HL-60 (cell line): ENCODE measurements around the gene DCTPP1.

ENCODE experiments used
- DNase-seq, 2 experiments: peaks; one replicate each; pipeline ENCODE4 v3.0.0-alpha.2; 2010 to 2020; ENCODE audit warnings: low read depth in 1 of 2, low spot score in 1 of 2
- H3K27ac ChIP-seq: fragments of 250-450 bp; sonication (Bioruptor Pico); replicated peaks from 2 replicates; pipeline ENCODE4 v1.5.1; 2020; ENCODE audit warnings: mild to moderate bottlenecking, moderate library complexity
- H3K27me3 ChIP-seq: fragments of 250-450 bp; sonication (Bioruptor Pico); 2 replicates; pipeline ENCODE4 v1.5.1; 2021; ENCODE audit warnings: mild to moderate bottlenecking, moderate library complexity; ENCODE audit not compliant: insufficient read depth, poor library complexity, severe bottlenecking
- H3K4me3 ChIP-seq: replicated peaks from 2 replicates; pipeline ENCODE4 v1.5.1; 2011; ENCODE audit warnings: mild to moderate bottlenecking, control low read depth, low read length; ENCODE audit not compliant: insufficient read depth
- CTCF ChIP-seq: IDR thresholded peaks from one replicate; pipeline ENCODE4 v1.5.1; 2011; ENCODE audit warnings: low read length, control low read depth, inconsistent platforms; ENCODE audit not compliant: insufficient read depth
- GABPA ChIP-seq: IDR thresholded peaks from 2 replicates; pipeline ENCODE4 v1.6.1; 2012; ENCODE audit warnings: low read depth
- POLR2AphosphoS5 ChIP-seq: IDR thresholded peaks from 2 replicates; pipeline ENCODE4 v1.6.1; 2012; ENCODE audit warnings: low read depth
- REST ChIP-seq: IDR thresholded peaks from 2 replicates; pipeline ENCODE4 v1.6.1; 2012; ENCODE audit warnings: low read depth; ENCODE audit not compliant: insufficient replicate concordance
- SPI1 ChIP-seq: IDR thresholded peaks from 2 replicates; pipeline ENCODE4 v1.6.1; 2012; ENCODE audit warnings: low read depth, mild to moderate bottlenecking, borderline replicate concordance

The DCTPP1 gene

GRCh38 chr16:30443631-30444030, 13.8 kb upstream of the DCTPP1 start:
- H3K4me3 ChIP-seq: peak overlapping the region; percentile 64
- DNase-seq: no peak

GRCh38 chr16:30439720-30440348, 10.0 kb upstream of the DCTPP1 start:
- Histone ChIP-seq H3K4me3 (no peak overlapping the region), H3K27ac (no peak overlapping the region), H3K27me3 (no peaks in the 10 kb centered on the region)
- DNase-seq: peak in 1 of 2 experiments; percentile 22
- TF ChIP-seq GABPA: no peak
- TF ChIP-seq SPI1: no peak
- TF ChIP-seq POLR2AphosphoS5: no peak
- no peak for TF ChIP-seq REST
- no peak for TF ChIP-seq CTCF

More at GRCh38 chr16:30443631-30444030, 13.8 kb upstream of the DCTPP1 start:
- TF ChIP-seq CTCF (no peak), SPI1 (no peak), POLR2AphosphoS5 (no peak), REST (no peak), GABPA (no peak)
- Histone ChIP-seq H3K27ac (no peak overlapping the region), H3K27me3 (no peaks in the 10 kb centered on the region)

GRCh38 chr16:30438835-30439234, 9.0 kb upstream of the DCTPP1 start:
- Histone ChIP-seq H3K4me3 (no peak overlapping the region), H3K27me3 (no peaks in the 10 kb centered on the region), H3K27ac (no peak overlapping the region)
- no peak for DNase-seq
- TF ChIP-seq POLR2AphosphoS5 (no peak), SPI1 (no peak), CTCF (no peak), GABPA (no peak)

GRCh38 chr16:30437511-30438046, 7.7 kb upstream of the DCTPP1 start:
- no peak for DNase-seq
- H3K27ac ChIP-seq: no peak overlapping the region
- H3K27me3 ChIP-seq: no peaks in the 10 kb centered on the region
- TF ChIP-seq GABPA (no peak), CTCF (no peak), SPI1 (no peak), REST (no peak), POLR2AphosphoS5 (no peak)
- no peak overlapping the region for H3K4me3 ChIP-seq
